GM12878 (cell line): ENCODE data around the gene TET2. TPM values are rescaled to one million over a fixed set of nuclear protein-coding genes. Genes with fewer than 3 reads are reported as not detected.

Source experiments
- ATAC-seq: fragments of 200-7000 bp; cut with Tn5 transposase; 3 replicates; pipeline ENCODE4 v1.9.1; 2020; ENCODE audit warnings: mild to moderate bottlenecking, moderate library complexity
- BruUV-seq: library from RNA; stranded (reverse); fragments of 400-500 nt; replicated peaks from 2 replicates; lab custom pipeline; 2021; lab: Mats Ljungman, UMichigan
- CTCF ChIA-PET: fragments of 300-600 bp; sonication (Branson Sonifier 250); formaldehyde crosslinking; extraction: SDS; loops from one replicate; lab custom pipeline; 2021; ENCODE audit warnings: inconsistent platforms; lab: Yijun Ruan, JAX
- POLR2A ChIA-PET: fragments of 350-600 bp; formaldehyde crosslinking; extraction: SDS; loops from one replicate; lab custom pipeline; 2021; ENCODE audit warnings: inconsistent platforms; lab: Charles Lee
- RAD21 ChIA-PET: fragments of 300-600 bp; sonication (Branson Sonifier 250); formaldehyde crosslinking; loops from one replicate; lab custom pipeline; 2023; ENCODE audit warnings: antibody characterized with exemption; ENCODE audit not compliant: unreplicated experiment; lab: Charles Lee
- SMC1A ChIA-PET: fragments of 300-600 bp; sonication (Branson Sonifier 250); formaldehyde crosslinking; loops from one replicate; lab custom pipeline; 2023; ENCODE audit not compliant: unreplicated experiment, uncharacterized antibody; lab: Charles Lee
- DNase-seq: peaks from one replicate; pipeline ENCODE4 v3.0.0-alpha.2; 2011; ENCODE audit warnings: low read depth, low spot score
- FAIRE-seq: peaks from 3 replicates; lab custom pipeline; 2011; peaks lifted over from hg19 to GRCh38; lab: Jason Lieb, UNC
- H2AFZ ChIP-seq: 2 replicates; pipeline ENCODE4 v1.6.0; 2011; ENCODE audit warnings: low read depth, low read length, control low read depth; ENCODE audit not compliant: control insufficient read depth
- H3K27ac ChIP-seq: 2 replicates; pipeline ENCODE4 v1.5.1; 2011; ENCODE audit warnings: control low read depth; ENCODE audit not compliant: control insufficient read depth, insufficient read depth
- H3K27me3 ChIP-seq, 2 experiments: replicated peaks in 1 of 2; 2 replicates each; pipeline versions ENCODE4 v1.6.0 to v1.6.1; 2011; ENCODE audit warnings: low read length in 1 of 2; ENCODE audit not compliant: control insufficient read depth in 2 of 2, insufficient read depth in 2 of 2
- H3K36me3 ChIP-seq, 2 experiments: 2 replicates each; pipeline ENCODE4 v1.5.1; 2011; ENCODE audit warnings: low read length in 1 of 2; ENCODE audit not compliant: control insufficient read depth in 2 of 2, insufficient read depth in 2 of 2
- H3K4me1 ChIP-seq: 2 replicates; pipeline ENCODE4 v1.6.1; 2011; ENCODE audit warnings: mild to moderate bottlenecking, low read length, moderate library complexity, mixed read lengths; ENCODE audit not compliant: control insufficient read depth, insufficient read depth
- H3K4me2 ChIP-seq: 2 replicates; pipeline ENCODE4 v1.6.0; 2011; ENCODE audit warnings: control low read depth; ENCODE audit not compliant: control insufficient read depth, insufficient read depth
- H3K4me3 ChIP-seq: fragments of 200-600 bp; sonication (generic); 2 replicates; pipeline ENCODE4 v1.5.1; 2016
- H3K79me2 ChIP-seq: 2 replicates; pipeline ENCODE4 v1.6.0; 2011; ENCODE audit warnings: low read length; ENCODE audit not compliant: control insufficient read depth, insufficient read depth
- H3K9ac ChIP-seq: 2 replicates; pipeline ENCODE4 v1.8.0; 2011; ENCODE audit warnings: low read length, control low read depth, mixed read lengths; ENCODE audit not compliant: control insufficient read depth, insufficient read depth
- H3K9me3 ChIP-seq: replicated peaks from 3 replicates; pipeline ENCODE4 v1.5.1; 2011; ENCODE audit warnings: mild to moderate bottlenecking, low read length; ENCODE audit not compliant: control insufficient read depth, insufficient read depth
- H4K20me1 ChIP-seq: 2 replicates; pipeline ENCODE4 v1.6.0; 2011; ENCODE audit not compliant: control insufficient read depth, insufficient read depth
- BCL3 ChIP-seq: IDR thresholded peaks from 2 replicates; pipeline ENCODE4 v1.6.1; 2011; ENCODE audit warnings: borderline replicate concordance, low read depth, mild to moderate bottlenecking, moderate library complexity, low read length; ENCODE audit not compliant: insufficient read depth, poor library complexity, severe bottlenecking
- CBFB ChIP-seq: IDR thresholded peaks from 2 replicates; pipeline ENCODE4 v1.6.1; 2016; ENCODE audit warnings: antibody characterized with exemption, low read depth
- CREM ChIP-seq: IDR thresholded peaks from 2 replicates; pipeline ENCODE4 v1.6.1; 2014; ENCODE audit warnings: antibody characterized with exemption, low read depth
- CTCF ChIP-seq, 3 experiments: IDR thresholded peaks in 2 of 3; conservative IDR thresholded peaks in 1 of 3; 2 replicates each; pipeline ENCODE4 v1.5.1; 2011; ENCODE audit warnings: low read depth in 3 of 3, low read length in 3 of 3, mild to moderate bottlenecking in 3 of 3, control low read depth in 2 of 3, moderate library complexity in 2 of 3, inconsistent platforms in 1 of 3, mixed read lengths in 1 of 3; ENCODE audit not compliant: control insufficient read depth in 2 of 3, insufficient read depth in 1 of 3; ENCODE audit errors: extremely low read depth in 1 of 3
- FOXK2 ChIP-seq: fragments of 450-650 bp; IDR thresholded peaks from 2 replicates; pipeline ENCODE4 v1.6.1; 2017; ENCODE audit warnings: mild to moderate bottlenecking, moderate library complexity
- IRF5 ChIP-seq: fragments of 450-650 bp; IDR thresholded peaks from 2 replicates; pipeline ENCODE4 v1.6.1; 2017; ENCODE audit warnings: borderline replicate concordance
- JUNB ChIP-seq: IDR thresholded peaks from 2 replicates; pipeline ENCODE4 v1.6.1; 2016; ENCODE audit warnings: antibody characterized with exemption, mild to moderate bottlenecking
- KDM1A ChIP-seq: fragments of 200-600 bp; sonication (generic); IDR thresholded peaks from 2 replicates; pipeline ENCODE4 v1.6.1; 2016; ENCODE audit warnings: borderline replicate concordance
- MEF2A ChIP-seq: IDR thresholded peaks from 2 replicates; pipeline ENCODE4 v1.6.1; 2011; ENCODE audit warnings: low read depth, mild to moderate bottlenecking, low read length, moderate library complexity; ENCODE audit not compliant: insufficient read depth
- MTA3 ChIP-seq: IDR thresholded peaks from 2 replicates; pipeline ENCODE4 v1.6.1; 2012; ENCODE audit warnings: low read length, inconsistent platforms, borderline replicate concordance
- MYB ChIP-seq: fragments of 150-350 bp; IDR thresholded peaks from 2 replicates; pipeline ENCODE4 v1.6.1; 2014; ENCODE audit warnings: mild to moderate bottlenecking, low read depth, low read length, borderline replicate concordance
- RELB ChIP-seq: fragments of 450-650 bp; IDR thresholded peaks from 2 replicates; pipeline ENCODE4 v1.6.1; 2017; ENCODE audit warnings: low read depth, mild to moderate bottlenecking, moderate library complexity
- SMARCA5 ChIP-seq: fragments of 450-650 bp; IDR thresholded peaks from 2 replicates; pipeline ENCODE4 v1.6.1; 2017; ENCODE audit warnings: mild to moderate bottlenecking
- SUZ12 ChIP-seq: fragments of 200-600 bp; sonication (generic); IDR thresholded peaks from one replicate; pipeline ENCODE4 v1.6.1; 2018; ENCODE audit warnings: antibody characterized with exemption, mild to moderate bottlenecking; ENCODE audit not compliant: unreplicated experiment
- ZNF217 ChIP-seq: fragments of 450-650 bp; IDR thresholded peaks from 2 replicates; pipeline ENCODE4 v1.6.1; 2017; ENCODE audit warnings: antibody characterized with exemption, mild to moderate bottlenecking
- WGBS: methylation state at CpG from one replicate; pipeline ENCODE4 v1.1.6; 2016; ENCODE audit warnings: low lambda C conversion rate; ENCODE audit not compliant: insufficient replicate concordance, insufficient coverage; ENCODE audit errors: missing lambda C conversion rate; 5-methylcytosine and 5-hydroxymethylcytosine counted together
- in situ Hi-C: fragments of 300-500 bp; cut with MboI; formaldehyde crosslinking; loops from 9 replicates; pipeline ENCODE4 v1.14.3; 2018; ENCODE audit warnings: mixed read lengths
- intact Hi-C: fragments of 100-400 bp; cut with micrococcal nuclease; formaldehyde crosslinking; loops from one replicate; pipeline ENCODE4 v1.14.2; 2022; ENCODE audit not compliant: unreplicated experiment
- polyA plus RNA-seq, 11 experiments: library from polyadenylated mRNA; depleted of rRNA in 4 of 11; unstranded in 6 of 11; stranded (reverse) in 5 of 11; fragments of >200 nt; fragmentation: Nextera tagmentation in 4 of 11; fragmentation: Illumina TruSeq in 1 of 11; extraction: Ambion mirVana in 4 of 11; extraction: Trizol in 1 of 11; gene quantifications; 1 replicate in 1 of 11; 2 replicates in 10 of 11; pipeline versions ENCODE4 v1.2.1 to v1.2.3, GENCODE V29; 2011 to 2016; ENCODE audit warnings: inconsistent platforms in 2 of 11, missing spikeins in 2 of 11, low read depth in 1 of 11
- total RNA-seq, 4 experiments: library from RNA; depleted of rRNA in 3 of 4; stranded (reverse); fragments of >200 nt in 3 of 4; fragmentation: Illumina TruSeq in 1 of 4; extraction: Trizol in 1 of 4; gene quantifications; 2 replicates each; pipeline versions ENCODE4 v1.2.1 to v1.2.3, GENCODE V29; 2013 to 2021

Gene TET2
- total and polyA plus RNA-seq, 10 of the 15 experiments (the other 5 are each of a cell fraction or from before 2014, with no cell fraction given), result 3.7 to 49.0 (median 27.5) TPM

GRCh38 chr4:105174098-105174497, 27.4 kb downstream of the TET2 start:
- Histone ChIP-seq H3K4me2 (no peak overlapping the region), H3K9me3 (peaks cover 35% of the 10 kb centered on the region; the same call in 2 of the 3 replicates), H3K27me3 (no peaks in the 10 kb centered on the region), H4K20me1 (no peaks in the 10 kb centered on the region), H3K4me3 (no peak overlapping the region), H3K27ac (no peak overlapping the region), H3K9ac (no peak overlapping the region), H2AFZ (no peak overlapping the region), H3K79me2 (peaks cover 53% of the 10 kb centered on the region), H3K36me3 (peaks cover 0 to 2% of the 10 kb centered on the region in 2 experiments; a peak in 1 of 4 replicates), H3K4me1 (no peaks in the 10 kb centered on the region)
- CTCF ChIA-PET, result interaction anchor here (1.1 kb wide), 1 partner anchor 12 kb away, joined by 3 read pairs; no protein-coding TSS in a partner anchor
- no peak for ATAC-seq
- 100% methylated on average over 2 of the region's 2 CpGs for WGBS
- BruUV-seq, result no TSS peak
- intact Hi-C loops, result no loop called here
- SMC1A ChIA-PET, result interaction anchor here (1.2 to 1.3 kb wide), 2 partner anchors 10 to 11 kb away, joined by 5 to 6 read pairs; no protein-coding TSS in a partner anchor
- in situ Hi-C loops, result no loop called here
- DNase-seq, result no peak
- RAD21 ChIA-PET, result no interaction called here
- POLR2A ChIA-PET, result no interaction called here
- TF ChIP-seq MEF2A, result no peak
- no peak for TF ChIP-seq RELB
- no peak for TF ChIP-seq JUNB
- TF ChIP-seq FOXK2, result no peak
- no peak for TF ChIP-seq BCL3
- TF ChIP-seq IRF5, result no peak
- TF ChIP-seq CTCF (IDR thresholded peaks at IDR 0.05 in 2 of 3, conservative IDR thresholded peaks at IDR 0.05 in 1 of 3; ENCODE audit: control insufficient read depth in 2 of 3, extremely low read depth in 1 of 3, insufficient read depth in 1 of 3, low read depth in 3 of 3, low read length in 3 of 3), result no peak
- TF ChIP-seq SMARCA5, result no peak
- no peak for TF ChIP-seq MTA3
- TF ChIP-seq KDM1A, result no peak
- TF ChIP-seq SUZ12, result no peak
- no peak for TF ChIP-seq MYB
- no peak for TF ChIP-seq CBFB
- no peak for TF ChIP-seq CREM
- TF ChIP-seq ZNF217, result no peak
- FAIRE-seq, result no peak
